Activated CD8-positive, alpha-beta T cell treated with anti-CD3 and anti-CD28 coated beads, Interleukin-2, amount 10 ng/mL, durations not matched to agents 7 days and 5 days (primary cell): ENCODE measurements around the gene RAB4A. TPM values are rescaled to one million over a fixed set of nuclear protein-coding genes. Genes with fewer than 3 reads are reported as not detected.
"Not testable (repeated sequence)": the region's sequence is repeated elsewhere in the genome, so short reads cannot be mapped to it uniquely, and the experiment has no call there.

Experiments
- ATAC-seq: fragments of 150-1000 bp; cut with Tn5 transposase; one replicate; pipeline ENCODE4 v1.10.0; 2021; ENCODE audit warnings: moderate library complexity
- CTCF ChIA-PET: fragments of 350-600 bp; sonication (Branson Sonifier 250); formaldehyde crosslinking; loops from one replicate; lab custom pipeline; 2021; ENCODE audit warnings: antibody characterized with exemption; lab: Charles Lee
- POLR2A ChIA-PET: fragments of 350-600 bp; sonication (Branson Sonifier 250); formaldehyde crosslinking; loops from one replicate; lab custom pipeline; 2021; ENCODE audit warnings: antibody characterized with exemption; lab: Charles Lee
- DNase-seq: peaks from one replicate; pipeline ENCODE4 v3.0.0-alpha.2; 2020
- H3K27ac Mint-ChIP-seq: one replicate; pipeline ENCODE4 v1.8.0; 2021; ENCODE audit warnings: mild to moderate bottlenecking, mixed read lengths
- H3K27me3 Mint-ChIP-seq: one replicate; pipeline ENCODE4 v1.8.0; 2021; ENCODE audit warnings: low read depth, mixed read lengths
- H3K36me3 Mint-ChIP-seq: one replicate; pipeline ENCODE4 v1.8.0; 2021; ENCODE audit warnings: low read depth, mixed read lengths
- H3K4me1 Mint-ChIP-seq: one replicate; pipeline ENCODE4 v1.8.0; 2021; ENCODE audit warnings: low read depth, mixed read lengths
- H3K4me3 Mint-ChIP-seq: one replicate; pipeline ENCODE4 v1.8.0; 2021; ENCODE audit warnings: mild to moderate bottlenecking, mixed read lengths
- H3K9me3 Mint-ChIP-seq: one replicate; pipeline ENCODE4 v1.8.0; 2022; ENCODE audit warnings: mixed read lengths; ENCODE audit not compliant: insufficient read depth
- total RNA-seq, 2 experiments: library from RNA; stranded (reverse); gene quantifications; one replicate each; pipeline ENCODE4 v1.2.3, GENCODE V29; 2021

RAB4A gene
- total RNA-seq, 2 experiments from 2014 or later, result 40.4 to 41.7 TPM

DNA sequence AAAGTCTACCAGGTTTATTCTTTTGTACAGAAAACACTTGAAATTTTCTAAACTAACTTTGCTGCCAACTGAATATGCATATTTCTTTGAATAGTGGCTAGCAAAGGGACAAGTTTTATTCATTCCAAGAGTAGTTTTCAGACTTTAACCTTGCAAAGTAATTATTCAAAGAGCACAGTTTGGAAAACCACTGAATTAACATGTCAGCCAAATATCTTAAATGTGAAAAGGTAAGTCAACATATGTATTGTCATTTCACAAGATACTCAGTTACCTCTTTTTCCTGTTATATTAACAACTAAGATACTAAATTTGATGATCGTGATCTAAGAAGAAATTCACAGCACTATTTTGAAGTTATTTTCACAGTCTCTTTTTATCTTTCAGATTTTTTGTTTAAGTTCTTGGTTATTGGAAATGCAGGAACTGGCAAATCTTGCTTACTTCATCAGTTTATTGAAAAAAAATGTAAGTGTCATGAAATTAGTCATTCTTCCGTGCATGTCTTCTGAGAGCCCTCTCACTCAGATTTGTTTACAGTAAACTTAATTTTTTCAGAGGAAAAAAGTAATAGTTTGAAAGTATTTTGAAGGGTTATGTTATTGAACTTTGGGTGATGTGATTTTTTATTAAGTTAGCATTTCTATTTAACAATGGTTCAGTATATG lies 15.3 kb downstream of the RAB4A start:
- CTCF ChIA-PET, result interaction anchor here (1.1 kb wide), 1 partner anchor 12 kb away, joined by 3 read pairs; no protein-coding TSS in a partner anchor
- H3K4me1 Mint-ChIP-seq, result peaks cover 11% of the 10 kb centered on the region
- DNase-seq, result no peak
- POLR2A ChIA-PET, result no interaction called here
- H3K27me3 Mint-ChIP-seq, result no peaks in the 10 kb centered on the region
- peaks cover 4% of the 10 kb centered on the region for H3K9me3 Mint-ChIP-seq
- H3K36me3 Mint-ChIP-seq, result peaks cover 50% of the 10 kb centered on the region
- no peak overlapping the region for H3K27ac Mint-ChIP-seq
- no peak for ATAC-seq
- no peak overlapping the region for H3K4me3 Mint-ChIP-seq

DNA sequence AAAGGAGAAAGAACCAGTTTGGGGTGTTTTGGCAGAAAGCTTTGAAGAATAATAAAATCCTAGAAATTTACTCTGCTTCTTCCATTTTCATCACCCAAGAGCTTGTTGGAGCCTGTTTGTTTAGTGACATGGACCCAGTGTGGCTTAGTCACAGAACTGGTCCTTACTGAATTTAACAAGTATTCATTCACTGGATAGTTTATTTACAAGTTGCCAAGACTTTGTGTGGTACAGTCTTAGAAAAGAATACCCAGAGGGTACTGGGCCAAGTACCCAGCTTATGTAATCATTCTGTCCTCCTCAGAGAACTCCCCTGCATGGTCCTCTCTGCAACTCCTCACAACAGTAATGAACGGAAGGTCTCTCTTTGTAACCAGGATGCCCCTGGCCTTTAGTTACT lies 16.4 kb downstream of the RAB4A start:
- Mint-ChIP-seq H3K36me3 (peaks cover 53% of the 10 kb centered on the region), H3K4me3 (no peak overlapping the region), H3K27ac (no peak overlapping the region), H3K27me3 (no peaks in the 10 kb centered on the region), H3K4me1 (peaks cover 11% of the 10 kb centered on the region), H3K9me3 (peaks cover under 1% of the 10 kb centered on the region)
- POLR2A ChIA-PET, result no interaction called here
- ATAC-seq, result no peak
- DNase-seq, result no peak
- CTCF ChIA-PET, result no interaction called here

DNA sequence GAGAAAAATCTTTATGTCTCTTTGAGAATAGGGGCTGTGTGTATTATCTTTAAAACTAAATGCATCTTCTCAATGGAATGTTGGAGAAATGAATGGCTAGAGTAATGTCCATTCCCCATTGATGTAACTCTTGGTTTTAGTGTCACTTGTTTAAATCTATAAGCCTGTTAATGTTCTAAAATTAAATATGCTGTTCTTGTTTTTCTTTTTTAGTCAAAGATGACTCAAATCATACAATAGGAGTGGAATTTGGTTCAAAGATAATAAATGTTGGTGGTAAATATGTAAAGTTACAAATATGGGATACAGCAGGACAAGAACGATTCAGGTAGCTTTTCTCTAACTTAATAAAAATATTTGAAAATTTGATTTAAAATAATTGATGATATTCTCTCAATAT lies 17.6 kb downstream of the RAB4A start:
- Mint-ChIP-seq H3K36me3 (peaks cover 43% of the 10 kb centered on the region), H3K4me3 (no peak overlapping the region), H3K4me1 (peaks cover 11% of the 10 kb centered on the region), H3K9me3 (no peaks in the 10 kb centered on the region), H3K27me3 (no peaks in the 10 kb centered on the region), H3K27ac (no peak overlapping the region)
- DNase-seq, result no peak
- CTCF ChIA-PET, result no interaction called here
- ATAC-seq, result no peak
- POLR2A ChIA-PET, result no interaction called here

DNA sequence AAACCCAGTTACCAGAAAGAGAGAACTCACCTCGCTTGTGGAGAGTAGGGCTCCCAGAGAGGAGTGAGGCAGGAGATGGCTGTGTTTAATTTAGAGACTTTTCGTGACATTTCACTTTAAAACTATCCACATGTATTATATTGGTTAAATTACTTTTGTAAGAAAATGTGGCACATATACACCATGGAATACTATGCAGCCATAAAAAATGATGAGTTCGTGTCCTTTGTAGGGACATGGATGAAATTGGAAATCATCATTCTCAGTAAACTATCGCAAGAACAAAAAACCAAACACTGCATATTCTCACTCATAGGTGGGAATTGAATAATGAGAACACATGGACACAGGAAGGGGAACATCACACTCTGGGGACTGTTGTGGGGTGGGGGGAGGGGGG lies 20.8 kb downstream of the RAB4A start:
- DNase-seq, H3K4me3 Mint-ChIP-seq, H3K4me1 Mint-ChIP-seq, H3K9me3 Mint-ChIP-seq, POLR2A ChIA-PET, H3K27me3 Mint-ChIP-seq, H3K27ac Mint-ChIP-seq, ATAC-seq: not testable (repeated sequence)
- CTCF ChIA-PET, result interaction anchor here (1.2 kb wide), 1 partner anchor 33 kb away, joined by 4 read pairs; no protein-coding TSS in a partner anchor
- peaks cover 42% of the 10 kb centered on the region for H3K36me3 Mint-ChIP-seq

DNA sequence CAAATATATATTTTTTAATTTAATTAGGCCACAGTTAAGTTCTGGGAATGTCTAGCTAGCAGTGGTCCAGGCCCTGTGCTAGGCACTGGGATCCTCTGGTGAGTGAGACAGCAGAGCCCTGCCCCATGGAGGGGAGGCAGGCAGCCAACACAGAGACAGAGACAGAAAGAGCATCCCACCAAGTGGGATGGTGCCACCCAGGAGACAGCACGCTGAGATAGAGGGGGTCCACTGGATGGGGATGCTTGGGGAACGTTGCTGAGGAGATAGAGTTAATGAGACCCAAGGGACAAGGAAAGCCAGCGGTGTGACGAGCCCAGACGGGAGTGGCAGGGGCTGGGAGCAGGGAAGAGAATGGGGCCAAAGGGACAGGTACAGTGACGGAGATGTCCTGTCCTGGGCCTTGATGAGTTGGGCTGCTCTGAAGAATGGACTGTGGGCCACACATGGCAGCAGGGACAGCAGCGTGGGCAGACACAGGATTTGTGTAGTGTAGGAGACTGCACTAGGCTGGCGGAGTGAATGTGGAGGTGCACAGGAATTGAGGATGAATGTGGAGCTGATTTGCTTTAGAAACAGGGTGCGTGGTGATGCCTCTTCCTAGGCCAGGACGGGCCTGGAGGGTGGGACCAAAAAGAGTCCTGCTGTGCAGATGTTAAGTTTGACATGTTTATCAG lies 22.8 kb downstream of the RAB4A start:
- ChIA-PET CTCF (interaction anchor here (1.5 kb wide), 1 partner anchor 35 kb away, joined by 3 read pairs; no protein-coding TSS in a partner anchor), POLR2A (no interaction called here)
- DNase-seq (no peak), ATAC-seq (no peak)
- H3K4me3 Mint-ChIP-seq, result no peak overlapping the region
- H3K4me1 Mint-ChIP-seq, result no peaks in the 10 kb centered on the region
- H3K27me3 Mint-ChIP-seq, result no peaks in the 10 kb centered on the region
- H3K27ac Mint-ChIP-seq, result no peak overlapping the region
- H3K36me3 Mint-ChIP-seq, result peaks cover 33% of the 10 kb centered on the region
- H3K9me3 Mint-ChIP-seq, result no peaks in the 10 kb centered on the region

DNA sequence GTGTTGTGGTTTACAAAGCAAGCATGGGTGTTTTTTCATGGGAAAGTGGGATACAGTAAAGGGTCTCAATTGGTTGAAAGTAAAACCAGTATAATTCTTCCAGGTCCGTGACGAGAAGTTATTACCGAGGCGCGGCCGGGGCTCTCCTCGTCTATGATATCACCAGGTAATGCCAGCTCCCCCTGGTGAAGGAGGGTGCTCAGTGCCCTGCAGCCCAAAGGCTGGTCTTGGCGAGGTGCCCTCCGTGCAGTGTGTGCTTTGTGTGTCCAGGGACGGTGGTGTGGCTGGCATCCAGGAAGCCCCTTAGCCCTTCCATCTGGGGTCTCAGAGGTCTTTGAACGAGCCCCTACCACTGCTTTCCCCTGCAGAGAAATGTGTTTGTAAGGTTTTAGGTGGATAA lies 24.8 kb downstream of the RAB4A start:
- ATAC-seq, result no peak
- POLR2A ChIA-PET, result no interaction called here
- no peak overlapping the region for H3K27ac Mint-ChIP-seq
- H3K36me3 Mint-ChIP-seq, result peaks cover 30% of the 10 kb centered on the region
- no peaks in the 10 kb centered on the region for H3K27me3 Mint-ChIP-seq
- no peaks in the 10 kb centered on the region for H3K9me3 Mint-ChIP-seq
- no peak overlapping the region for H3K4me3 Mint-ChIP-seq
- no peaks in the 10 kb centered on the region for H3K4me1 Mint-ChIP-seq
- CTCF ChIA-PET, result no interaction called here
- no peak for DNase-seq

DNA sequence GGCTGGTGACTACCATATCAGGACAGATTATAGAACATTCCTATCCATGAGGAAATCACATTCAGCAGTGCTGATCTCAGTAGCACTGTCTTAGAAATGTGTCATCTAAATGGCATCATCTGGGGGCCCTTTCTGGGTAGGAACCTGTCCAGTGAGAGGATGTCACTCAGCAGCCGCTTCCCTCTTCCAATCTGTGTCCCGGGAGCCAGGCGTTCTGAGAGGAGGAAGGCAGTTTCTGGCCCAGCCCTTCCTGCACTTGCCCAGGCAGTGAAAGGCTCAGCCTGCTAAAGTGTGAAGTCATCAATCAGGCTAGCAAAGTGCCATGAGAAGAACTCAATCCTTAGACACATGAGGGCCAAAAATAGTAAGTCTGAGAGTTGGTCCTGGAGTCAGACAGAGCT lies 25.6 kb downstream of the RAB4A start:
- no peaks in the 10 kb centered on the region for H3K9me3 Mint-ChIP-seq
- no peak for DNase-seq
- no peaks in the 10 kb centered on the region for H3K27me3 Mint-ChIP-seq
- ATAC-seq, result no peak
- H3K4me3 Mint-ChIP-seq, result no peak overlapping the region
- CTCF ChIA-PET, result no interaction called here
- peaks cover 27% of the 10 kb centered on the region for H3K36me3 Mint-ChIP-seq
- POLR2A ChIA-PET, result no interaction called here
- H3K4me1 Mint-ChIP-seq, result no peaks in the 10 kb centered on the region
- peak overlapping the region; percentile 39 for H3K27ac Mint-ChIP-seq

DNA sequence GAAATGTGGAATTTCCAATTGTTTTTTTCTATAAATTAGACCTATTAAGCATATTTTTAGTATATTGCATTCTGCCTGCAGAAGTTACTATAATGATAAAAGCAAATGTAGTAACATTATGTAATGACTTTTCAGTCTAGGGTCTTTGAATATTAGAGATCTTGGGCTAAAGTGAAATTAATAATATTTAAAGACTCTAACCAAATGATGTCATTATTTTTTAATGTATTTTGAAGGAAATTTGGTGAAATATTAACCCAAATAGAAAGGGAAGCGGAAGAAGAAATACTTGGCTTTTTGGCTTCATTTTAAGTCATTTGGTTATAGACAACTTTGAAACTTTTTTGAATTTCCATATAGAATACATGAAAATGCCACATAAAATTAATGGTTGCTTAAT lies 26.8 kb downstream of the RAB4A start:
- H3K4me3 Mint-ChIP-seq, result no peak overlapping the region
- H3K27me3 Mint-ChIP-seq, result no peaks in the 10 kb centered on the region
- ChIA-PET CTCF (no interaction called here), POLR2A (no interaction called here)
- H3K27ac Mint-ChIP-seq, result no peak overlapping the region
- no peaks in the 10 kb centered on the region for H3K4me1 Mint-ChIP-seq
- no peaks in the 10 kb centered on the region for H3K9me3 Mint-ChIP-seq
- H3K36me3 Mint-ChIP-seq, result peaks cover 25% of the 10 kb centered on the region
- DNase-seq (no peak), ATAC-seq (no peak)

DNA sequence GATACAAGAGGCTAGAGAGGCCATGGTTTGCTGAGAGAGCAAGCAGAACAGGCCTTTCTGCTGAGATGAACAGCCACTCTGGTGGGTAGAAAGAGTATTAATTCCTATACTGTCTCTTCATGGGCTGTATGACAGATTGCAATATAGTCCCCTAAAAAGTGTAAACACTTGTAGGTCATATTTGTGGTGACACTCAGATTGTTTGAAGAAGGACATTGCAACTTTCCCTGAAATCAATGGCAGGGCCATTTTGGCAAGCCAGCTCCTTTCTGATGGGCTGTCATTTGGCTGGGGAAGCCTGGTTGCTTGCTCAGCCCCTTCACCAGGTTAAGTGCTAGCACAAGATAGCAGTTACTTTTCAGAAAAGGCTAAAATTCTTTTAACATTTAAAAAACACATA lies 27.5 kb downstream of the RAB4A start:
- ChIA-PET POLR2A (no interaction called here), CTCF (no interaction called here)
- DNase-seq, result no peak
- ATAC-seq, result no peak
- H3K27ac Mint-ChIP-seq, result no peak overlapping the region
- peaks cover 32% of the 10 kb centered on the region for H3K36me3 Mint-ChIP-seq
- H3K4me3 Mint-ChIP-seq, result no peak overlapping the region
- H3K27me3 Mint-ChIP-seq, result no peaks in the 10 kb centered on the region
- H3K9me3 Mint-ChIP-seq, result no peaks in the 10 kb centered on the region
- H3K4me1 Mint-ChIP-seq, result peaks cover 4% of the 10 kb centered on the region

DNA sequence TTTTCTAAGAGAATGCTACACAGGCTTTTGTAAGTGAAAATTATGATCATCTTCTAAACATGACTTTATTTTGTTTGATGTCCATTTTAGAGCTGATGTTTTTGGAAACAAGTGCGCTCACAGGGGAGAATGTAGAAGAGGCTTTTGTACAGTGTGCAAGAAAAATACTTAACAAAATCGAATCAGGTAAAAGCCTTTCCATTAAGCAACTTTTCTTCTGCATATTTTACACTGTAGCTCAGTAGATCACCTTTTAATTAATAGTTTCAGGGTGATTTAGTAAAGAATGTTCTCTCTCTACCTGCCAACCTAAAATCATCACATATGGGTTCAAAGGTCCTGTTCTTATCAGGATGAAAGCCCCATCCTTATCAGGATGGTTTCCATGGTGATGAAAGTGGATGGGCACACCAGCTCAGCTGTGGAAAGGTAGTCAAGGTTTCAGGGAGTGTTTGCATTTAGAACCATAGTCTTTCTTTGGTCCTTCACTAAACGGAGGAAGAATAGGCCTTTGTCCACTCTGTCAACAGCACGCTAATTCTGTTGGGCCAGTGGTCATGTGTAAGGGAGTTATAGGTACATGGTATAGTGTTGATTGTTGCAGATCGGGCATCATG lies 28.1 kb downstream of the RAB4A start:
- ChIA-PET POLR2A (no interaction called here), CTCF (no interaction called here)
- H3K27ac Mint-ChIP-seq, result no peak overlapping the region
- H3K4me1 Mint-ChIP-seq, result peaks cover 9% of the 10 kb centered on the region
- no peaks in the 10 kb centered on the region for H3K9me3 Mint-ChIP-seq
- no peak for ATAC-seq
- peaks cover 37% of the 10 kb centered on the region for H3K36me3 Mint-ChIP-seq
- DNase-seq, result no peak
- no peak overlapping the region for H3K4me3 Mint-ChIP-seq
- no peaks in the 10 kb centered on the region for H3K27me3 Mint-ChIP-seq

DNA sequence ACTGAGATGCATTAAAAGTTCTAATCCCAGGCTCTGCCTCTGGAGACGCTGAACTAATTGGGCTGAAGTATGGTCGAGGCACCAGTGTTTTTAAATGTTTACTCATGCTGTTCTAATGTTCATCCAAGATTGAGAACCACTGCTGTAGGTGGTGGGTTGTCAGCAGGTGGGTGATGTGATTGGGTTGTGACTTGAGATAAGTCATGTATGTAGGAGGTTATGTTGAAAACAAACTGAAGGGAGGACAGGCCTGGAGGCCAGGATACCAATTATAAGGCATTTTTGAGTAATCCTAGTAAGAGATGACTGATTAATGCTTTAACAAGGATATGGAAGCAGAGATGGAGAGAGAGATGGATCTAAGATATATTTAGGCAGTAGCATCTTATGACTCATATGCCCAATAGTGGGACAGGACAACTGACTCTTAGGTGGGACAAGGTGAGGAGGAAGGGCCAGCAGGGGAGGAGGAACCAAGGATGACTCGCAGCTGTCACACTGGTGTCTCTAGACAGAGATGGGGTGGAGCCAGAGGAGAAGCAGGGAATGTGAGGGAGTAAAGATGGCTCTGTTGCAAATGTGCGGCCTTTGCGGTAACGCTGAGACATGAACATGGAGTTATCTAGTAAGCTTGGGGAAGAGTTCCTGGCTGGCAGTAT lies 29.3 kb downstream of the RAB4A start:
- CTCF ChIA-PET, result no interaction called here
- H3K4me1 Mint-ChIP-seq, result peaks cover 18% of the 10 kb centered on the region
- DNase-seq (no peak), ATAC-seq (no peak)
- H3K4me3 Mint-ChIP-seq, result no peak overlapping the region
- H3K27me3 Mint-ChIP-seq, result no peaks in the 10 kb centered on the region
- H3K36me3 Mint-ChIP-seq, result peaks cover 44% of the 10 kb centered on the region
- no peak overlapping the region for H3K27ac Mint-ChIP-seq
- H3K9me3 Mint-ChIP-seq, result no peaks in the 10 kb centered on the region
- POLR2A ChIA-PET, result no interaction called here

DNA sequence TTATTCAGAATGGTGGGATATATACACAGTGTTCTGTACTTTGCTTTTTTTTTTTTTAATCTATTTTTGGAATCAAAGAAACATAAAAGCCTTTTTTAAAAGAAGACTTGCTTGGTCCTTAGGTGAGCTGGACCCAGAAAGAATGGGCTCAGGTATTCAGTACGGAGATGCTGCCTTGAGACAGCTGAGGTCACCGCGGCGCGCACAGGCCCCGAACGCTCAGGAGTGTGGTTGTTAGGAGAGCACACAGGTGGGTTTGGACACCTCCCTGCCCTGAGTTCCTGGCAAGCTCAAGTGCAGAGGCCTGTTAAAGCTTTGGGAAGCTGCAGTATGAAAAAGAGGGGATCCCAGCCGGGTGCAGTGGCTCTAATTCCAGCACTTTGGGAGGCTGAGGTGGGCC lies 31.8 kb downstream of the RAB4A start:
- Mint-ChIP-seq H3K4me1 (peaks cover 26% of the 10 kb centered on the region), H3K27ac (no peak overlapping the region), H3K4me3 (no peak overlapping the region), H3K27me3 (no peaks in the 10 kb centered on the region), H3K9me3 (no peaks in the 10 kb centered on the region), H3K36me3 (peaks cover 54% of the 10 kb centered on the region)
- DNase-seq (no peak), ATAC-seq (no peak)
- POLR2A ChIA-PET, result no interaction called here
- CTCF ChIA-PET, result no interaction called here
